H1 (cell line): Measurements from ENCODE around the gene GRIP2.

Experiments
- CTCF ChIP-seq, 3 experiments: IDR thresholded peaks; 1 replicate in 2 of 3; 2 replicates in 1 of 3; pipeline versions ENCODE4 v1.5.1 to v1.6.1; 2011; ENCODE audit warnings: low read length in 3 of 3, mild to moderate bottlenecking in 3 of 3, inconsistent platforms in 2 of 3, low read depth in 1 of 3, moderate library complexity in 1 of 3; ENCODE audit not compliant: insufficient read depth in 1 of 3; ENCODE audit errors: control extremely low read depth in 1 of 3
- POLR2A ChIP-seq, 2 experiments: IDR thresholded peaks; 1 replicate in 1 of 2; 2 replicates in 1 of 2; pipeline ENCODE4 v1.6.1; 2011; ENCODE audit warnings: low read depth in 2 of 2, low read length in 2 of 2, mild to moderate bottlenecking in 2 of 2; ENCODE audit errors: control extremely low read depth in 1 of 2
- POLR2AphosphoS5 ChIP-seq: IDR thresholded peaks from 2 replicates; pipeline ENCODE4 v1.6.1; 2011; ENCODE audit warnings: low read depth, low read length

DNA sequence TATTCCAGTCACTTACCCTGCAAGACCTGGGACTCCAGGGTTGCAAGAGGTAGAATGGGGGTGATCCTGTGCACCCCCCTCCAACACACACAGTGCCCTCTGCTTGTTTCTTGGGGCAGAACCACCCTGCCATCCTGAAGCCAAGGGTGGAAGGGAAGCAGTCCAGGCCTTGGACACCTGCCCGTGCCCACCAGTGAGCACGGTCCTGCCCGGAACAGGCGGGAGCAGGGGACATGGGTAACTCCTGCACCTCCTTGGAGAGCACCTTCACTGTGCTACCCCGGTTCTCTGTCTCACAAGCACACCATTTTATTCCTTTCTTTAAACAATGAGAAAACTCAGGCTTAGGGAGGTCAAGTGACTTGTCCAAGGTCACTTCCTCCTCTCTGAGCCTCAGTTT is 80.8 kb downstream of the GRIP2 start:
- TF ChIP-seq POLR2AphosphoS5 (no peak), POLR2A (IDR thresholded peaks at IDR 0.05; ENCODE audit: control extremely low read depth in 1 of 2, low read depth in 2 of 2, low read length in 2 of 2) (no peak), CTCF (IDR thresholded peaks at IDR 0.05; ENCODE audit: control extremely low read depth in 1 of 3, insufficient read depth in 1 of 3, low read depth in 1 of 3, low read length in 3 of 3) (no peak)
